Small intestine (tissue), 7 donors: ENCODE results near the gene OSGIN1. TPM values are rescaled to one million over a fixed set of nuclear protein-coding genes. Genes with fewer than 3 reads are reported as not detected.

Source experiments
- DNase-seq, 2 donors: peaks; one replicate each; pipeline versions ENCODE4 v3.0.0 to v3.0.0-alpha.2; 2013
- FAIRE-seq: peaks from 2 replicates; lab custom pipeline; 2012; peaks lifted over from hg19 to GRCh38; lab: Jason Lieb, UNC
- H3K27ac ChIP-seq, 3 donors: one replicate each; pipeline ENCODE4 v1.5.1; 2013; ENCODE audit warnings: low read length in 2 of 3, mild to moderate bottlenecking in 2 of 3, control low read depth in 1 of 3, inconsistent platforms in 1 of 3, low read depth in 1 of 3, moderate library complexity in 1 of 3
- H3K27me3 ChIP-seq, 3 donors: one replicate each; pipeline ENCODE4 v1.6.1; 2013; ENCODE audit warnings: low read length in 3 of 3, inconsistent platforms in 1 of 3; ENCODE audit not compliant: control insufficient read depth in 3 of 3, insufficient read depth in 3 of 3
- H3K36me3 ChIP-seq, 3 donors: one replicate each; pipeline ENCODE4 v1.6.1; 2013; ENCODE audit warnings: low read length in 3 of 3, inconsistent platforms in 1 of 3, low read depth in 1 of 3, mild to moderate bottlenecking in 1 of 3, moderate library complexity in 1 of 3; ENCODE audit not compliant: control insufficient read depth in 3 of 3, insufficient read depth in 2 of 3
- H3K4me1 ChIP-seq, 3 donors: one replicate each; pipeline ENCODE4 v1.6.1; 2013; ENCODE audit warnings: low read length in 2 of 3, inconsistent platforms in 1 of 3, low read depth in 1 of 3, mild to moderate bottlenecking in 1 of 3, moderate library complexity in 1 of 3; ENCODE audit not compliant: control insufficient read depth in 3 of 3, insufficient read depth in 2 of 3
- H3K4me3 ChIP-seq, 3 donors: one replicate each; pipeline ENCODE4 v1.5.1; 2013; ENCODE audit warnings: low read length in 3 of 3, control low read depth in 1 of 3, inconsistent platforms in 1 of 3, low read depth in 1 of 3, mild to moderate bottlenecking in 1 of 3, moderate library complexity in 1 of 3
- H3K9me3 ChIP-seq, 2 donors: one replicate each; pipeline ENCODE4 v1.6.1; 2013; ENCODE audit warnings: low read depth in 1 of 2, low read length in 1 of 2; ENCODE audit not compliant: control insufficient read depth in 2 of 2, insufficient read depth in 1 of 2
- WGBS, 3 donors: extraction: QIAGEN DNeasy Blood & Tissue Kit; methylation state at CpG; one replicate each; pipeline ENCODE4 v1.1.7; 2013; 5-methylcytosine and 5-hydroxymethylcytosine counted together
- polyA plus RNA-seq, 4 donors: library from polyadenylated mRNA; stranded (reverse) in 3 of 4; unstranded in 1 of 4; fragments of 200-250 nt in 3 of 4; fragments of 120-200 nt in 1 of 4; gene quantifications; one replicate each; pipeline versions ENCODE4 v1.2.1 to v1.2.3, GENCODE V29; 2013
- donor health status: healthy with polysubstance abuse.
- donor health status: control.
- donor health status: control.
- donor health status: Bipolar disorder and iron deficiency.
- donor health status: healthy.

Gene OSGIN1
- polyA plus RNA-seq, 4 donors = 3.4 to 101 (median 41.1) TPM

GRCh38 chr16:83930730-83931500, 22.1 kb upstream of the OSGIN1 start:
- FAIRE-seq (no peak), DNase-seq (no peak)
- H3K36me3 ChIP-seq = peaks cover 0 to 7% (median 0%) of the 10 kb centered on the region in 3 donors
- no peak overlapping the region for H3K27ac ChIP-seq
- H3K4me3 ChIP-seq = no peak overlapping the region
- peaks cover 0 to 8% (median 6%) of the 10 kb centered on the region in 3 donors for H3K4me1 ChIP-seq
- no peaks in the 10 kb centered on the region for H3K27me3 ChIP-seq
- no peaks in the 10 kb centered on the region for H3K9me3 ChIP-seq
- 77 to 90% (median 80%) methylated on average over 22 of the region's 22 CpGs for WGBS, 3 donors

GRCh38 chr16:83931556-83931955, 21.5 kb upstream of the OSGIN1 start:
- WGBS, 3 donors = 74 to 87% (median 76%) methylated on average over 15 to 17 of the region's 17 CpGs

DNA sequence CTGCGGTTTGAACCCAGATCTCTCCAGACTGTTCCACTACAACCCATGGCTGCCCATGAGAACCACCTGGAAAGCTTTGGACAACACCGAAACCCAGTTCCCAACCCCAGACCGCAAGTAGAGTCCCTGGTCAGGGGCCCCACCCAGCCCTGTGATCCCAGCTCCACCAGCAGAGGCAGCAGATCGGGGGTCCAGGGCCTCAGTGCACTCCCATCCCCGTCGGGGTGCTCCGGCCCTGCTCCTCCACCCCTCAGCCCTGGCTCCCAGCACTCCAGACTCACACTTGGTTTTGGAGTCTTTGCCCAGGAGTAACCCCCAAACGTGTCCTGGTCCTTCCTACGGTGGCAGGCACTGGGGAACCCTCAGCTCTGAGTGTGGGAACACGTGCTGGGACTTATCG, 20.7 kb upstream of the OSGIN1 start:
- H3K4me1 ChIP-seq = peaks cover 0 to 6% (median 3%) of the 10 kb centered on the region in 3 donors
- WGBS, 3 donors = 91 to 93% (median 92%) methylated on average over 11 of the region's 11 CpGs
- no peaks in the 10 kb centered on the region for H3K9me3 ChIP-seq
- FAIRE-seq = no peak
- DNase-seq = no peak
- no peaks in the 10 kb centered on the region for H3K27me3 ChIP-seq
- peaks cover 0 to 4% (median 0%) of the 10 kb centered on the region in 3 donors for H3K36me3 ChIP-seq
- H3K4me3 ChIP-seq = no peak overlapping the region
- no peak overlapping the region for H3K27ac ChIP-seq

More at GRCh38 chr16:83931556-83931955, 21.5 kb upstream of the OSGIN1 start:
- H3K36me3 ChIP-seq = peaks cover 0 to 4% (median 0%) of the 10 kb centered on the region in 3 donors
- FAIRE-seq = no peak
- DNase-seq = no peak
- no peaks in the 10 kb centered on the region for H3K9me3 ChIP-seq
- no peak overlapping the region for H3K27ac ChIP-seq
- H3K4me1 ChIP-seq = peaks cover 0 to 8% (median 6%) of the 10 kb centered on the region in 3 donors
- H3K4me3 ChIP-seq = no peak overlapping the region
- no peaks in the 10 kb centered on the region for H3K27me3 ChIP-seq

GRCh38 chr16:83932955-83933673, 19.9 kb upstream of the OSGIN1 start:
- H3K9me3 ChIP-seq = no peaks in the 10 kb centered on the region
- no peak overlapping the region for H3K4me3 ChIP-seq
- H3K27ac ChIP-seq = no peak overlapping the region
- H3K27me3 ChIP-seq = no peaks in the 10 kb centered on the region
- whole genome bisulfite sequencing, 3 donors = 84 to 85% (median 84%) methylated on average over 25 of the region's 25 CpGs
- FAIRE-seq = no peak
- H3K36me3 ChIP-seq = peaks cover 0 to 4% (median 0%) of the 10 kb centered on the region in 3 donors
- DNase-seq = no peak
- H3K4me1 ChIP-seq = peaks cover 0 to 6% (median 0%) of the 10 kb centered on the region in 3 donors

GRCh38 chr16:83933885-83934683, 19.0 kb upstream of the OSGIN1 start:
- FAIRE-seq (no peak), DNase-seq (no peak)
- Histone ChIP-seq H3K36me3 (peaks cover 0 to 4% (median 0%) of the 10 kb centered on the region in 3 donors), H3K4me1 (no peaks in the 10 kb centered on the region), H3K4me3 (no peak overlapping the region), H3K9me3 (no peaks in the 10 kb centered on the region), H3K27ac (no peak overlapping the region), H3K27me3 (no peaks in the 10 kb centered on the region)
- 82 to 93% (median 87%) methylated on average over 28 of the region's 28 CpGs for WGBS, 3 donors

DNA sequence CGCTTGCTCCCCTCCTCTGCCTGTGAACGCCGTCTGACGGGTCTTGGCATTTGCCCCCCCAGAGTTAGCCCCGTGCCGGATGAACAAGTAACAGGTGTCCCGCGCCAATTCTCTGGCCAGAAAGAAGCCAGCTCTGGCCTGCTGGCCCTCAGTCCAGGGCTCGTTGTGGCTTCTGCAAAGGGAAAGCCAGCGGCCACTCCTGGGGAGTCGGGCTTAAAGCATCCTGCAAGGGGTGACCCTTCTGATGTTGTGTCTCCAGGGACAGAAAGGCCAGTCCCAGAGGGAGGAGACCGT, 18.4 kb upstream of the OSGIN1 start:
- H3K27ac ChIP-seq = no peak overlapping the region
- H3K4me3 ChIP-seq = no peak overlapping the region
- DNase-seq = no peak
- no peaks in the 10 kb centered on the region for H3K27me3 ChIP-seq
- no peaks in the 10 kb centered on the region for H3K9me3 ChIP-seq
- FAIRE-seq = no peak
- H3K36me3 ChIP-seq = peaks cover 0 to 4% (median 0%) of the 10 kb centered on the region in 3 donors
- 69 to 73% (median 69%) methylated on average over 12 of the region's 12 CpGs for WGBS, 3 donors
- H3K4me1 ChIP-seq = no peaks in the 10 kb centered on the region

DNA sequence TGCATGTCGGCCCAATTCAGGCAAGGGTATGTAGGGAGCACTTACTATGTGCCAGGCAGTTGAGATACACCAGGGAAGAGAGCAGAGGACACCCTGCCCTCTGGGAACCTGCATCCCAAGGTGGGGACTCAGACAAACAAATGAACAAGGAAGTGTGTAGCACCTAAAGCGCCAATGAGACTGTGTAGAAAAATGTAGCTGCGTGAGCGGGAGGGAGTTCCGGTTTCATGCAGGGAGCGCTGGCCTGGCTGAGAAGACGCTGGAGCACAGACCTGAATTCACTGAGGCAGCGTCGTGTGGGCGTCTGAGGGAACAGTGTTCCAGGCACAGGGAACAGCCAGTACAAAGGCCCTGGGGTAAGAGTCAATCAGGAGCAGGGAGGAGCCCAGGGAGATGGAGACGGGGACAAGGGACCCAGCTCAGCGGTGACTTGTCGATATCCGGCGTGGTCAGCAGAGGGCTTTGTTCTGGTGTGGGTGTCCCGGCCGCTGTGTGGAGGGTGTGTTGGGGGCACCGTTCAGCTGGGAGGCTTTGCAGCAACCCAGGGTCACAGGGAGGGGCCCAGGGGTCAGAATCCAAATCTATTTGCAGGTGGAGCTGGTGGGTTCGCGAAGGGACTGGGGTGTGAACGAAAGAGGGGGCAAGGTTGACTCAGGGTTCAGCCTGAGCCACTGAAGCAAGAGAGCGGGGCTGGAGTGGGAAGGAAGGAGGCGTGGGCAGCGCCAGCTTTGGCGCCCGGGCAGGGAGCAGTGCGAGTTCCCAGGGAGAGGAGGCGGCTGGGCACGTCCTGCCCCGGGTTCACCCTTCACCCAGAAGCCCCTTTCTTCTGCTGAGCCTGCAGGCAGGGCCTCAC, 17.8 kb upstream of the OSGIN1 start:
- no peaks in the 10 kb centered on the region for H3K4me1 ChIP-seq
- no peak for FAIRE-seq

More for the DNA sequence above, 17.8 kb upstream of the OSGIN1 start:
- Histone ChIP-seq H3K36me3 (peaks cover 0 to 4% (median 0%) of the 10 kb centered on the region in 3 donors), H3K27me3 (no peaks in the 10 kb centered on the region), H3K9me3 (no peaks in the 10 kb centered on the region), H3K27ac (no peak overlapping the region), H3K4me3 (no peak overlapping the region)
- no peak for DNase-seq
- 51 to 83% (median 60%) methylated on average over 30 of the region's 30 CpGs for WGBS, 3 donors
